C1 segment of cervical spinal cord (tissue), 14 donors: ENCODE measurements around the gene PIGN.
"Not testable (repeated sequence)": the region's sequence is repeated elsewhere in the genome, so short reads cannot be mapped to it uniquely, and the experiment has no call there.

Source experiments
- DNase-seq, 14 donors: peaks; one replicate each; lab custom pipeline; 2025; lab: John Stamatoyannopoulos, UW

Gene PIGN

GRCh38 chr18:62066102-62066818 lies 120.6 kb downstream of the PIGN start:
- no peak for DNase-seq

DNA sequence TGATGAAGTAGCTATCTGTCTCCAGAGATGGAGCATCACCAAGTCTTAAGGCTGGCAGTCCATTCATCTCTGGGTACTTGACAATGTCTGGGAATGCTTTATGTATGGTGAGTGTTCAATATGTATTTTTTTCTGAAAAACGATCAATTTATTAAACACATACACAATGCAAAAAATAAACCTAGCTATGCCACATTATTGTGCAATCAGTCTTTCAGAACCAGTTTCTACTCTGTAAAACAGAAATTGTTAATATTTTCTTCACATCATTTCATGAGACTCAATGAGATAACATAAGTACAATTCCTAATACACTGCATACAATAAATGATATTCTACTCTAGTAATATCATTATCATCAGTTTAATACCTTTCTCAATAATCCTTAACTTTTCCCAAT lies 122.5 kb downstream of the PIGN start:
- DNase-seq = no peak

- no peak for DNase-seq
Measured at GRCh38 chr18:62061821-62062478, 124.9 kb downstream of the PIGN start.

DNA sequence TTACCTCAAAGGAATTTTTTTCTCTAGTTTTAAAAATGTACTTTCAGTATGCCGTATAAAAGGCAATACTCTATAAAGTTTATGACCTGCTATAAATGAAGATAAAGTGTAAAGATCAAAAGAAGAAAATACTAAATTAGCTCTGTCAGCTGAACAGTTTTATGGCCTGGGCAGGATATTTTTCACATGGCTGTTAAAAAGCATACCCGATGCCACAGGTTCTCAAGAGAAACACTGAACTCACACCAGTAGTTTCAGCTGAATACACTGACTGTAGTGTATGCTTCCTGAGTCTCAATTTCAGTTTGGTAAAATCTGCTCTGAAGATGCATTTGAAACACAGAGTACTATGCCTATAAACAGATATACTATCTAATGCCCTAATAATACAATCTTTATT lies 126.0 kb downstream of the PIGN start:
- DNase-seq = no peak

- no peak for DNase-seq
Measured at GRCh38 chr18:62054929-62055498, 131.8 kb downstream of the PIGN start.

DNA sequence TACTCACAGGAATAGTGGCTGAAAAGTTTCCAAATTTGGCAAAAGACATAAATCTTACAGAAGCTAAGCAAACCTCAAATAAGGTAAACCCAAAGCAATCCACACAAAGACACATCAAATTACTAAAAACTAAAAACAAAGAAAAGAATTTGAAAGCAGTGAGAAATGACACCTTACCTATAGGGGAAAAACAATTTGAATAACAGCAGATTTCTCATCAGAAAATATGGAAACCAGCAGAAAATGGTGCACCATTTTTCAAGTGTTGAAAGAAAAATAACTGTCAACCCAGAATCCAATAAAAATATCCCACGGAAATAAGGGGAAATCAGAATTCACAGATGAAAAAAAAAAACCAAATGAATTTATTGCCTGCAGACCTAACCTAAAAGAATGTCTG lies 138.6 kb downstream of the PIGN start:
- no peak for DNase-seq

DNA sequence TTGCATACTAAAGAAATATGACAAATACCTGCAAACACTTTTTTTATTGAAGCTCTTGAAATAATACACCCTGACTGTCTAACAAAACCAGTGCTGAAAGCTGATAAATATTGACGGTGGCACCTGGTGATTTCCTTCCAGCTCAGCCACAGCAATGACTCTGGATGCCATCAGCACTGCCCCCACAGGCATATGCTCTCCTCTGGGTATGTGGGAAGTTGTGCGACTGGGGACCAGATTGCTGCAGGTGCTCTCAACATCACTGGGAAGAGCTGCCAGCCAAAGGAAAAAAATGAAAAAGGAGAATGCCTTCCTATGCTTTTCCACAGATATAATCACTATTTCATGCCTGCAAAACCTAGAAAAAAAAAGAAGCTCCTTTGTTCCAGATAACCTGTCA lies 141.5 kb downstream of the PIGN start:
- peak in 1 of 14 donors; percentile 2 for DNase-seq

DNA sequence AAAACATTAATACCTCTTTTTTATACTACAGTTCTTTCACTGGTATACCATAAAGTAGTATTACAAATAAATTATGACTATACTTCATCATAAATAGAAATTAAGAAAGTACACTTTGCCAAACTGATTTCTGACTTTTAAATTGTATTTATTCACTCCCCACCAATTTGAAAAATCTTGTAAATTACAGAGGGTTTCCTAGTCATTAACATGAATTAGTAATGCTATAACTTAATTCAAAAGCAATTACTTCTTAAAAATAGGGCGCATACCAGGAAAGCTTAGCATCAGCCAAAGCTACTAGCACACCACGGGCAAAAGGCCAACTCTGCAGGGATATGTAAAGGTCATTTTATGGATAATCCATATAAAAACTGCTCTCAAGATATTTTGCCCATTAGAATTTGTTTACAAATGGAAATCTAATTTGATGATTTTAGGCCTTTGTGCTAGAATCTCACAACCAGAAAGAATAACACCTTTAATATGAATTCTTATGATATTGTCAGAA lies 142.3 kb downstream of the PIGN start:
- DNase-seq = no peak

DNA sequence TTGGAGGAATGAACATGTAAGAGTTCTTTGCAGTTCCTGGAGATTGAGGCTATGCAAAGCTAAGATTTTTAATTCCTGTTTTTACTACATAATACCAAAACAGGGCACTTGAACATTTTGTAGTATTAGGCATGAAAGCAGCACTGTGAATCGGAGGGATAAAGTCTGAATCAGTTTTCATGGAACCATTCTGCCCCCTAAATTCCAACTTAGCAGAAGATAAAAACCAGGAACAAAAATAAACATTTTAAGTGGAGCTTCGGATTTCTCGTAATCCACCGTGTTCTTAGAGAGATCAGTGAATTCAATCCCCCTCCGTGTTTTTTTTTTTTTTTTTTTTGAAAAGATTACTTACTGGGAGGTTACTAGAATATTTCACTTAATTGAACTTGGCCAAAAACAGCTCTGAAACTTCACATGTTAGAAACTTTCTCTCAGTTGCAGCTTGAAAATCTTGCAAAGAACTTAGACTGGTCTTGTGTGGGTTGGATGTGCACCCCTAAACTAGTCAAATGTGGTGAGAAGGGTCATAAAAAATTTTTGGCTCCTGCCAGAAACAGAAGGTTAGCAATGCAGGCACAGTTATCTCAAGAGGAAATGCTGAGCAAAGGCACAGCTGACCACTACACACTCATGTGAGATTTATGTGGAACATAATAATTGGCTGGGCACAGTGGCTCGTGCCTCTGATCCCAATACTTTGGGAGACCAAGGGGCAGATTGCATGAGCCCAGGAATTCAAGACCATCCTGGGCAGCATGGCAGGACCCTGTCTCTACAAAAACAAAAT lies 148.7 kb downstream of the PIGN start:
- no peak for DNase-seq

DNA sequence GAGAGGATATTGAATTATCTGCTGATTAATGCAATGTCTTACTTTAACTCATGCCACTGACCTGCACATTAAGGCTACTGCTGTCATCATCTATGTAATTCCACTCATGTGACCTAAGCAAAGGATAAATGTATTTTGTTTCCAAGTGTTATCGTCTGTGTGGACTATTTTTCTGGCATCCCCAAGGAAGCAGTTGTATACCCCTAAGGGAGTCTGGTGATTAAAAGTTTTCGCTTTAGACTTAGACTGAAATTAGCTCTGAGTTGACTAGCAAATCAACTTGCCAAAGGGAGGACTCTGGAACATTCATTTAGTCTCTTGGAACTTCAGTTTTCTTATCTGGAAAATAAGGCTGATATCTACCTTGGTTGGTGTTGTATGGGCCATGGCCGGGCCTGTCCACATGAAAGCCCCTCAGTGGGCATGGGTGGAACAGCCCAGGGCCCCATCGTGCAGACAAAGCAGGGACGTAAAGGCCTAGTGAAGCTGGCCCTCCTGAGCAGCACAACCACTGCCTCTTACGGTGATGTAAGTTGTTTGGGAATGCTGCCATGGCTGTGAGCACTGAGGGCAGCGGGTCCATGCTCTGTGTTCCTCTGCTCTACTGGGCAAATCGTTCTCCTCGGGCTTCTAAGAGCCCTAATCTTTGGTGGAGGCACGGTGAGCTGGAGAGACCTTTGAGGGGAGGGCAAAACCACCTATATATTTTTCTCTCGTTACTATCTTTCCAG lies 149.7 kb downstream of the PIGN start:
- no peak for DNase-seq

- not testable (repeated sequence) for DNase-seq
Measured at GRCh38 chr18:62034286-62034685, 152.6 kb downstream of the PIGN start.

GRCh38 chr18:62033756-62034155 lies 153.1 kb downstream of the PIGN start:
- no peak for DNase-seq

DNA sequence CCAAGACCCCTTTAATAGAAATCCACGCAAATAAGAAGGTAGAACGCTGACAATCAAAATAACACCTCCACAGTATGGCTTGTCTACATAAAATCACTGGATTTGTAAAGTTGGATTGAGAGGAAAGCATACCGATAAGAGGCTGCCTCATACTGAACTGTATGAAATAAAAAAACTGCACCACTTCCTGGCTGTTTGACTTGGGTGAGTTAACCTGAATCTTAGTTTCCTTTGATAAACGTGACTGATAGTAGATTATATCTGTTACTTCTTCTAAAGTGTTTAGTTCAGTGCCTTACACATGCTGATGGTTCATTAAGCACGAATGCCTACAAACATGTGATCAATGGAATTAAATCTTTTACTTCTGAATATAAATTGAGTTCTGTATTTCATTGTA lies 153.6 kb downstream of the PIGN start:
- no peak for DNase-seq

DNA sequence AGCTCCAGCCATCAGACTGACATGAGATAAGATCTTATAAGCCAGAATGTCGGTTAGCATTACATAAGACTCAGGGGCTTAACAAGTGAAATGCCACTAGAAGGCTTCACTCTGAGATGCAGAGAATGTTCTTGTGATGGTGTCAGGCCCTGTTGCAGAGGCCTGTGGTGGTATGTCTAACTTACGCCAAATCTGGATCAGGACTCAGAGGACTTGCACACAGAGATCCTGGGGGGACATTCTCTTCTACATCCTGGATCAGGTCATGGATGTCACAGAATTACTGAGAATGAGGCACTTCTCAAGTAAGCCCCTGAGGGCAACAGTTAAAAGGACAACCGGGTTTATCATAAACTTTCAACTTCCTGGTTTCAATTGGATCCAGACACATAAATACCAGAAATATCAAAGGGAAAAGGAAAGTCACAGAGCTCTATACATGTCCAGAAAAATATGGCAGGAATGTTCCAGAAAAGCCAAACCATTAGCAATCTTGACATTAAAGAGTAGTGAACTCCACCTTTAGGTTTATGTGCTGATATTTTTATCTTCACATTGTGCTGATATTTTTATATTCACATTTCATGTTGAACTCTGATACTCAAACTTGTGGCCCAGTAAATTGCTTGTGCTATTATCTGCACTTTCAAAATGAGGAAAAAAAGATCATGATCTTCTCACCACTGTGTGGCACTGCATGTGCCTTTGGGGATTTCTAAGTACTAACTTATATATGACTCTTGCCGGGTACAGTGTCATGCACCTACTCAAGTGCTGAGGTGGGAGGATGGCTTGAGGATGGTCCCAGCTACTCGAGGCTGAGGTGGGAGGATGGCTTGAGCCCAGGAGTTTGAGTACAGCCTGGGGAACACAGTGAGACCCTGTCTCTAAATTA lies 156.5 kb downstream of the PIGN start:
- DNase-seq = no peak

GRCh38 chr18:62028715-62029114 lies 158.1 kb downstream of the PIGN start:
- no peak for DNase-seq

- no peak for DNase-seq
Measured at GRCh38 chr18:62027914-62028520, 158.8 kb downstream of the PIGN start.

GRCh38 chr18:62026586-62026985 lies 160.3 kb downstream of the PIGN start:
- no peak for DNase-seq

GRCh38 chr18:62024983-62025382 lies 161.9 kb downstream of the PIGN start:
- no peak for DNase-seq

DNA sequence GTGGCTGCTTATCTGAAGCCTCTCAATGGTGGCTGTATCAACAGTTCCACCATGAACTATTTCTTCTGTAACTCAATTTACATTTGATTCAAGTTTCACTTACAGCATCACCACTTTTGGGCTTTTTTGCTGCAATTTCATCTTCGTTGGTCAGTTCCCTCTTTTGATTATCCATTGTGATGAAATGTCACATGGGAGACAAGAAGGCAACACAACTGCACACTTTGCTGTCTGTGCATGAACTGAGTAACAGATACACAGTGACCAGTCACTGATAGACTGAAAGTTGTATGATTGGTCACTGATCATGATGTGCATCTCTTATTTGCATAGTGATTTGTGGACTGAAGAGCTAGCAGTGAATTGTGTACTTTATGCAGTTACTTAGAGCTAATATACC lies 163.3 kb downstream of the PIGN start:
- no peak for DNase-seq

DNA sequence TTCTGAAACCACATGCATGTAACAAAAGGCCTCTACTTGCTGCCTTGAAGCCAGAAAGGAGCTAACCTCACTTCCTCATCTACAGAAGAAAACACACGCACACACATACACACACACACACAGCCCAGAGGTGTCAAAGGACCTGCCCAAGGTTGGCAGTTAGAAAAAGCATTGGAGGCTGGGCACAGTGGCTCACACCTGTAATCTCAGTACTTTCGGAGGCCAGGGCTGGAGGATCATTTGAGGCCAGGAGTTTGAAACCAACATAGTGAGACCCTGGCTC lies 168.2 kb downstream of the PIGN start:
- no peak for DNase-seq
